Muscle layer of duodenum (tissue), 2 donors: ENCODE data around the gene GLI2.

ENCODE experiments used
- H3K27ac ChIP-seq: one replicate; pipeline ENCODE4 v1.7.0; 2013; ENCODE audit warnings: mild to moderate bottlenecking, low read length
- H3K27me3 ChIP-seq: one replicate; pipeline ENCODE4 v1.7.0; 2013; ENCODE audit warnings: low read depth, mild to moderate bottlenecking, control low read depth, low read length
- H3K36me3 ChIP-seq, 2 donors: one replicate each; pipeline ENCODE4 v1.7.0; 2013; ENCODE audit warnings: low read length in 2 of 2, control low read depth in 1 of 2, mild to moderate bottlenecking in 1 of 2; ENCODE audit not compliant: insufficient read depth in 2 of 2, control insufficient read depth in 1 of 2
- H3K4me1 ChIP-seq, 2 donors: one replicate each; pipeline ENCODE4 v1.7.0; 2013; ENCODE audit warnings: low read length in 2 of 2, mild to moderate bottlenecking in 2 of 2, control low read depth in 1 of 2, moderate library complexity in 1 of 2; ENCODE audit not compliant: insufficient read depth in 2 of 2, control insufficient read depth in 1 of 2
- H3K4me3 ChIP-seq, 2 donors: one replicate each; pipeline ENCODE4 v1.7.0; 2013; ENCODE audit warnings: low read length in 2 of 2, low read depth in 1 of 2, mild to moderate bottlenecking in 1 of 2
- H3K9me3 ChIP-seq, 2 donors: one replicate each; pipeline ENCODE4 v1.7.0; 2013; ENCODE audit warnings: low read length in 2 of 2, control low read depth in 1 of 2, mild to moderate bottlenecking in 1 of 2; ENCODE audit not compliant: control insufficient read depth in 1 of 2
- donor health status: healthy.

The GLI2 gene

GRCh38 chr2:120735746-120736170 is at the start of gene GLI2:
Gene GLI2, plus strand, starts transcription at chr2:120735868. Its CDS starts 61,453 bp downstream, at chr2:120797321.
- Histone ChIP-seq H3K36me3 (no peaks in the 10 kb centered on the region), H3K27ac (peak within 1 kb of the TSS; percentile 23), H3K27me3 (peaks cover 14% of the 10 kb centered on the region), H3K4me1 (peaks cover 0 to 22% of the 10 kb centered on the region in 2 donors), H3K4me3 (peak within 1 kb of the TSS; percentile 40 to 75), H3K9me3 (no peaks in the 10 kb centered on the region)

GRCh38 chr2:120685974-120686297 is 49.7 kb upstream of the GLI2 start:
- Histone ChIP-seq H3K4me1 (peaks cover 0 to 7% of the 10 kb centered on the region in 2 donors), H3K27me3 (peaks cover 3% of the 10 kb centered on the region), H3K9me3 (no peaks in the 10 kb centered on the region), H3K27ac (no peak overlapping the region), H3K36me3 (no peaks in the 10 kb centered on the region), H3K4me3 (no peak overlapping the region)

- no peak overlapping the region for H3K4me3 ChIP-seq
- no peaks in the 10 kb centered on the region for H3K27me3 ChIP-seq
- peaks cover 0 to 7% of the 10 kb centered on the region in 2 donors for H3K4me1 ChIP-seq
- peaks cover 0 to 4% of the 10 kb centered on the region in 2 donors for H3K9me3 ChIP-seq
- H3K36me3 ChIP-seq, result no peaks in the 10 kb centered on the region
- H3K27ac ChIP-seq, result no peak overlapping the region
These were observed 49.0 kb upstream of the GLI2 start for GRCh38 chr2:120686511-120687168.

GRCh38 chr2:120687210-120687609 is 48.5 kb upstream of the GLI2 start:
- Histone ChIP-seq H3K4me1 (peaks cover 0 to 7% of the 10 kb centered on the region in 2 donors), H3K9me3 (peaks cover 0 to 4% of the 10 kb centered on the region in 2 donors), H3K36me3 (no peaks in the 10 kb centered on the region), H3K4me3 (no peak overlapping the region), H3K27me3 (no peaks in the 10 kb centered on the region), H3K27ac (no peak overlapping the region)

DNA sequence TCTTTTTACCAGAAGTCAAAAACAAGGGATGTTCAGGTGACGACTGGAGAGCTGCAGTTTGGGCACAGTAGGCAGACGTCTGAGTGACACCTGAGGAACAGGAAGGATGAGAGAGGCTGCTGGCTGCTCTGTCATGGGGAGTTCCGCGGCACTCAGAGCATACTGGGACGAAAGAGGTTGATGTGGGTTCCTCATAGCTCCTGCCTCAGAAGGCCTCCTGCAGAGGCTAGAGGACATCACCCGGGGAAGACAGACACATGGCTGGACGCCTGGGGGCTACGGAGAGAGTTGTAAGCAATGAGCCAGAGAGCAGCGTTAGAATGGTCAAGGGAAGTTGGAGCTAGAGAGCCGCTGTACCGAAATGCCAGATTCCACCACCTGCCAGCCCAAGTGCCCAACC is 45.1 kb upstream of the GLI2 start:
- Histone ChIP-seq H3K9me3 (peaks cover 0 to 4% of the 10 kb centered on the region in 2 donors), H3K4me1 (peaks cover 0 to 5% of the 10 kb centered on the region in 2 donors), H3K27ac (no peak overlapping the region), H3K4me3 (no peak overlapping the region), H3K36me3 (no peaks in the 10 kb centered on the region), H3K27me3 (no peaks in the 10 kb centered on the region)

DNA sequence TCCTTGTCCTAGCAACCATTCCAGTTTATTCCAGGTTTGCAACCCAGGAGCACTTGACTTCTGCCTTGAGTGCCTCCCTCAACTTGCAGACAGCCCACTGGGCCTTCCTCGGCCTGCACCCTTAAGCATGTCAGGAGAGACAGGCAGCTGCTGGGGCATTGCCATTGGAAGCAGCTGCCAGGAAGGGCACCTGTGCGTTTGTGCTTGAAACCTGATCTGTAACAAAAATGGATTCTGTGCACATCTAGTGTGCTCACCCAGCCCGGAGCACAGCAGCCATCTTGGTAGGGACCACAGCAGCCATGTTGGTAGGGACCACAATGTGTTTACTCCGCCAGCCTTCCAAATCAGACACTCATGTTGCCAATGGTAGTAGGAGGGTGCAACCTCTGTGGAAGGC is 44.3 kb upstream of the GLI2 start:
- Histone ChIP-seq H3K27me3 (peaks cover 6% of the 10 kb centered on the region), H3K4me3 (no peak overlapping the region), H3K36me3 (no peaks in the 10 kb centered on the region), H3K27ac (no peak overlapping the region), H3K4me1 (peaks cover 0 to 6% of the 10 kb centered on the region in 2 donors), H3K9me3 (peaks cover 0 to 4% of the 10 kb centered on the region in 2 donors)

- H3K27ac ChIP-seq, result no peak overlapping the region
- H3K4me3 ChIP-seq, result no peak overlapping the region
- H3K4me1 ChIP-seq, result peaks cover 0 to 6% of the 10 kb centered on the region in 2 donors
- no peaks in the 10 kb centered on the region for H3K36me3 ChIP-seq
- peaks cover 0 to 4% of the 10 kb centered on the region in 2 donors for H3K9me3 ChIP-seq
- H3K27me3 ChIP-seq, result peaks cover 10% of the 10 kb centered on the region
These were observed 43.0 kb upstream of the GLI2 start for GRCh38 chr2:120692691-120693090.

- peaks cover 0 to 4% of the 10 kb centered on the region in 2 donors for H3K9me3 ChIP-seq
- no peaks in the 10 kb centered on the region for H3K36me3 ChIP-seq
- H3K27ac ChIP-seq, result no peak overlapping the region
- H3K4me3 ChIP-seq, result no peak overlapping the region
- peaks cover 0 to 6% of the 10 kb centered on the region in 2 donors for H3K4me1 ChIP-seq
- H3K27me3 ChIP-seq, result peaks cover 10% of the 10 kb centered on the region
These were observed 42.5 kb upstream of the GLI2 start for GRCh38 chr2:120693121-120693520.

- Histone ChIP-seq H3K9me3 (peaks cover 0 to 4% of the 10 kb centered on the region in 2 donors), H3K4me1 (peaks cover 0 to 6% of the 10 kb centered on the region in 2 donors), H3K27ac (no peak overlapping the region), H3K36me3 (no peaks in the 10 kb centered on the region), H3K27me3 (peaks cover 10% of the 10 kb centered on the region), H3K4me3 (no peak overlapping the region)
These were observed 41.6 kb upstream of the GLI2 start for GRCh38 chr2:120694034-120694433.

DNA sequence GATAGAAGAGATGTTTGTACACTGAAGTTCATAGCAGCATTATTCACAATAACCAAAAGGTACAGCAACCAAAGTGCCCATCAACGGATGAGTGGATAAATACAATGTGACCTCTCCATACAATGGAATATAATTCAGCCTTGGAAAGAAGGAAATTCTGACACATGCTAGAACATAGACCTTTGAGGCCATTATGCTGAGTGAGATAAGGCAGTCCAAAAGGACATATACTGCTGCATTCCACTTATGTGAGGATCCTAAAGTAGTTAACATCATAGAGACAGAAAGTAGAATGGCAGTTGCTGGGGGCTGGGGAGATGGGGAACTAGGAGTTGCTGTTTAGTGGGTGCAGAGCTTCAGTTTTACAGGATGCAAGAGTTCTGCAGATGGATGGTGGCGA is 38.2 kb upstream of the GLI2 start:
- Histone ChIP-seq H3K9me3 (no peaks in the 10 kb centered on the region), H3K4me1 (peaks cover 0 to 6% of the 10 kb centered on the region in 2 donors), H3K4me3 (no peak overlapping the region), H3K27ac (no peak overlapping the region), H3K36me3 (no peaks in the 10 kb centered on the region), H3K27me3 (peaks cover 10% of the 10 kb centered on the region)

- H3K4me1 ChIP-seq, result peaks cover 0 to 6% of the 10 kb centered on the region in 2 donors
- H3K27ac ChIP-seq, result no peak overlapping the region
- H3K9me3 ChIP-seq, result no peaks in the 10 kb centered on the region
- H3K27me3 ChIP-seq, result peaks cover 10% of the 10 kb centered on the region
- H3K36me3 ChIP-seq, result no peaks in the 10 kb centered on the region
- H3K4me3 ChIP-seq, result no peak overlapping the region
These were observed 36.4 kb upstream of the GLI2 start for GRCh38 chr2:120699292-120699691.

- H3K4me1 ChIP-seq, result no peaks in the 10 kb centered on the region
- no peak overlapping the region for H3K27ac ChIP-seq
- peaks cover 10% of the 10 kb centered on the region for H3K27me3 ChIP-seq
- H3K36me3 ChIP-seq, result no peaks in the 10 kb centered on the region
- no peak overlapping the region for H3K4me3 ChIP-seq
- H3K9me3 ChIP-seq, result no peaks in the 10 kb centered on the region
These were observed 35.0 kb upstream of the GLI2 start for GRCh38 chr2:120700659-120701058.
